ENCODE data around the gene RPL22.

The RPL22 gene

GRCh38 chr1:6163973-6164617 is 35.3 kb downstream of the RPL22 start:
- H3K27ac Mint-ChIP-seq: no peak overlapping the region
- no peaks in the 10 kb centered on the region for H3K36me3 Mint-ChIP-seq (ENCODE audit: low read depth)
- H3K27me3 Mint-ChIP-seq: peaks cover 11% of the 10 kb centered on the region
- no peaks in the 10 kb centered on the region for H3K4me1 Mint-ChIP-seq (ENCODE audit: low read depth)
- H3K4me3 Mint-ChIP-seq: no peak overlapping the region
- no peaks in the 10 kb centered on the region for H3K9me3 Mint-ChIP-seq

- Mint-ChIP-seq H3K4me1 (ENCODE audit: low read depth) (no peaks in the 10 kb centered on the region), H3K4me3 (no peak overlapping the region), H3K9me3 (no peaks in the 10 kb centered on the region), H3K36me3 (ENCODE audit: low read depth) (no peaks in the 10 kb centered on the region), H3K27me3 (peaks cover 13% of the 10 kb centered on the region), H3K27ac (no peak overlapping the region)
Measured at GRCh38 chr1:6163191-6163972, 36.0 kb downstream of the RPL22 start.

- peaks cover 2% of the 10 kb centered on the region for H3K4me1 Mint-ChIP-seq (ENCODE audit: low read depth)
- no peaks in the 10 kb centered on the region for H3K36me3 Mint-ChIP-seq (ENCODE audit: low read depth)
- no peak overlapping the region for H3K27ac Mint-ChIP-seq
- no peak overlapping the region for H3K4me3 Mint-ChIP-seq
- H3K9me3 Mint-ChIP-seq: no peaks in the 10 kb centered on the region
- H3K27me3 Mint-ChIP-seq: peaks cover 16% of the 10 kb centered on the region
Measured at GRCh38 chr1:6162773-6163172, 36.6 kb downstream of the RPL22 start.

GRCh38 chr1:6162341-6162740 is 37.1 kb downstream of the RPL22 start:
- Mint-ChIP-seq H3K4me1 (ENCODE audit: low read depth) (peaks cover 6% of the 10 kb centered on the region), H3K27me3 (peaks cover 17% of the 10 kb centered on the region), H3K27ac (no peak overlapping the region), H3K4me3 (no peak overlapping the region), H3K9me3 (no peaks in the 10 kb centered on the region), H3K36me3 (ENCODE audit: low read depth) (no peaks in the 10 kb centered on the region)

- Mint-ChIP-seq H3K4me1 (ENCODE audit: low read depth) (peaks cover 6% of the 10 kb centered on the region), H3K4me3 (no peak overlapping the region), H3K27me3 (peaks cover 14% of the 10 kb centered on the region), H3K27ac (no peak overlapping the region), H3K9me3 (no peaks in the 10 kb centered on the region), H3K36me3 (ENCODE audit: low read depth) (no peaks in the 10 kb centered on the region)
Measured at GRCh38 chr1:6158181-6158580, 41.2 kb downstream of the RPL22 start.

GRCh38 chr1:6157528-6158174 is 41.7 kb downstream of the RPL22 start:
- H3K9me3 Mint-ChIP-seq: no peaks in the 10 kb centered on the region
- H3K27ac Mint-ChIP-seq: no peak overlapping the region
- H3K4me1 Mint-ChIP-seq (ENCODE audit: low read depth): peaks cover 6% of the 10 kb centered on the region
- no peak overlapping the region for H3K4me3 Mint-ChIP-seq
- peaks cover 14% of the 10 kb centered on the region for H3K27me3 Mint-ChIP-seq
- no peaks in the 10 kb centered on the region for H3K36me3 Mint-ChIP-seq (ENCODE audit: low read depth)

- no peaks in the 10 kb centered on the region for H3K9me3 Mint-ChIP-seq
- H3K36me3 Mint-ChIP-seq (ENCODE audit: low read depth): no peaks in the 10 kb centered on the region
- H3K4me1 Mint-ChIP-seq (ENCODE audit: low read depth): peaks cover 6% of the 10 kb centered on the region
- peaks cover 14% of the 10 kb centered on the region for H3K27me3 Mint-ChIP-seq
- no peak overlapping the region for H3K27ac Mint-ChIP-seq
- no peak overlapping the region for H3K4me3 Mint-ChIP-seq
Measured at GRCh38 chr1:6157132-6157527, 42.3 kb downstream of the RPL22 start.

GRCh38 chr1:6154525-6155319 is 44.7 kb downstream of the RPL22 start:
- Mint-ChIP-seq H3K9me3 (no peaks in the 10 kb centered on the region), H3K4me1 (ENCODE audit: low read depth) (peaks cover 6% of the 10 kb centered on the region), H3K27ac (no peak overlapping the region), H3K27me3 (peaks cover 12% of the 10 kb centered on the region), H3K36me3 (ENCODE audit: low read depth) (no peaks in the 10 kb centered on the region), H3K4me3 (no peak overlapping the region)

- Mint-ChIP-seq H3K9me3 (no peaks in the 10 kb centered on the region), H3K27me3 (peaks cover 9% of the 10 kb centered on the region), H3K36me3 (ENCODE audit: low read depth) (no peaks in the 10 kb centered on the region), H3K4me1 (ENCODE audit: low read depth) (peaks cover 10% of the 10 kb centered on the region), H3K27ac (no peak overlapping the region), H3K4me3 (no peak overlapping the region)
Measured at GRCh38 chr1:6152882-6153281, 46.5 kb downstream of the RPL22 start.

- Mint-ChIP-seq H3K36me3 (ENCODE audit: low read depth) (no peaks in the 10 kb centered on the region), H3K9me3 (no peaks in the 10 kb centered on the region), H3K27me3 (peaks cover 7% of the 10 kb centered on the region), H3K27ac (no peak overlapping the region), H3K4me1 (ENCODE audit: low read depth) (peaks cover 5% of the 10 kb centered on the region), H3K4me3 (no peak overlapping the region)
Measured at GRCh38 chr1:6152181-6152580, 47.2 kb downstream of the RPL22 start.

- Mint-ChIP-seq H3K9me3 (no peaks in the 10 kb centered on the region), H3K36me3 (ENCODE audit: low read depth) (no peaks in the 10 kb centered on the region), H3K27me3 (peaks cover 7% of the 10 kb centered on the region), H3K4me3 (no peak overlapping the region), H3K4me1 (ENCODE audit: low read depth) (peaks cover 5% of the 10 kb centered on the region), H3K27ac (no peak overlapping the region)
Measured at GRCh38 chr1:6151291-6151822, 48.0 kb downstream of the RPL22 start.

- Mint-ChIP-seq H3K9me3 (no peaks in the 10 kb centered on the region), H3K4me1 (ENCODE audit: low read depth) (peaks cover 5% of the 10 kb centered on the region), H3K27ac (no peak overlapping the region), H3K27me3 (peaks cover 7% of the 10 kb centered on the region), H3K36me3 (ENCODE audit: low read depth) (no peaks in the 10 kb centered on the region), H3K4me3 (no peak overlapping the region)
Measured at GRCh38 chr1:6150006-6150938, 49.1 kb downstream of the RPL22 start.

- H3K9me3 Mint-ChIP-seq: no peaks in the 10 kb centered on the region
- no peaks in the 10 kb centered on the region for H3K36me3 Mint-ChIP-seq (ENCODE audit: low read depth)
- no peak overlapping the region for H3K4me3 Mint-ChIP-seq
- no peak overlapping the region for H3K27ac Mint-ChIP-seq
- peaks cover 7% of the 10 kb centered on the region for H3K27me3 Mint-ChIP-seq
- H3K4me1 Mint-ChIP-seq (ENCODE audit: low read depth): peaks cover 5% of the 10 kb centered on the region
Measured at GRCh38 chr1:6149597-6149996, 49.8 kb downstream of the RPL22 start.
